Prostate gland (tissue), 2 donors: ENCODE measurements around the gene LSMEM2.

Source experiments
- CTCF ChIP-seq, 4 experiments: fragments of 200-600 bp in 2 of 4; fragments of 450-650 bp in 2 of 4; sonication (generic) in 2 of 4; IDR thresholded peaks; 1 replicate in 3 of 4; 2 replicates in 1 of 4; pipeline ENCODE4 v1.5.1; 2016 to 2019; ENCODE audit warnings: antibody characterized with exemption in 4 of 4, mild to moderate bottlenecking in 2 of 4, moderate library complexity in 2 of 4
- POLR2AphosphoS5 ChIP-seq: sonication (generic); formaldehyde crosslinking; IDR thresholded peaks from one replicate; pipeline ENCODE4 v1.6.1; 2017; ENCODE audit warnings: antibody characterized with exemption

- TF ChIP-seq CTCF (IDR thresholded peaks at IDR 0.05) (no peak), POLR2AphosphoS5 (peak; percentile 48)
Measured at GRCh38 chr3:50264383-50264963, 14.4 kb upstream of the LSMEM2 start.
